C4-2B (cell line): ENCODE measurements around the gene DNAH12.

ENCODE experiments used
- CTCF ChIP-seq: fragments of 450-650 bp; conservative IDR thresholded peaks from 2 replicates; pipeline ENCODE4 v1.5.1; 2017; ENCODE audit warnings: mild to moderate bottlenecking
- ZFX ChIP-seq: fragments of 450-650 bp; IDR thresholded peaks from 2 replicates; pipeline ENCODE4 v1.6.1; 2017

- TF ChIP-seq ZFX: no peak
- no peak for TF ChIP-seq CTCF
These were observed 120.8 kb downstream of the DNAH12 start for GRCh38 chr3:57423335-57423734.
